HAP-1 (cell line): ENCODE results near the gene MLXIP.

Experiments
- DNase-seq, 2 experiments: peaks; one replicate each; pipeline ENCODE4 v3.0.0-alpha.2; 2016 to 2020; ENCODE audit warnings: low spot score in 2 of 2
- H3K27me3 ChIP-seq: fragments of 250-450 bp; sonication (Bioruptor Pico); 2 replicates; pipeline ENCODE4 v1.5.1; 2020; ENCODE audit warnings: low read depth, mild to moderate bottlenecking, moderate library complexity
- H3K36me3 ChIP-seq: fragments of 250-450 bp; sonication (Bioruptor Pico); replicated peaks from 2 replicates; pipeline ENCODE4 v1.5.1; 2020; ENCODE audit warnings: mild to moderate bottlenecking
- H3K4me1 ChIP-seq: fragments of 250-450 bp; sonication (Bioruptor Pico); 2 replicates; pipeline ENCODE4 v1.5.1; 2020; ENCODE audit warnings: mild to moderate bottlenecking
- H3K4me3 ChIP-seq: fragments of 250-450 bp; sonication (Bioruptor Pico); 2 replicates; pipeline ENCODE4 v1.5.1; 2020; ENCODE audit warnings: mild to moderate bottlenecking, moderate library complexity
- H3K9me3 ChIP-seq: fragments of 250-450 bp; sonication (Bioruptor Pico); 2 replicates; pipeline ENCODE4 v1.5.1; 2020; ENCODE audit warnings: mild to moderate bottlenecking, moderate library complexity
- in situ Hi-C: fragments of 300-500 bp; cut with MboI; formaldehyde crosslinking; loops from 3 replicates; pipeline ENCODE4 v1.14.3; 2020; ENCODE audit warnings: low sequenced_read_pairs, inconsistent platforms, mixed read lengths

MLXIP gene

DNA sequence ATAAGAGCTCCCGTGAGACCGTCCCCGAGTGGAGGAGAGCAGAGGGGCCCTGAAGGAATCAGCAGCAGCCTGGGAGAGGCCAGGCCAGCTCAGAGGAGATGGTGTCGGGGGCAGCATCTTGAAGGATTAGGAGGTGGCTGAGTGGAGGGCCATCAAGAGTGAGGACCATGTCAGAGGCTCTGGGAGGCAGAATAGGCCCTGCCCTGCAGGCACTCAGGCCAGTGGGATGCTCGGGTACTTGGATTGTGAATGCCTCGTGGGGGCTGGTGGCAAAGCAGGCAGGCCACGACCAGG lies 47.7 kb downstream of the MLXIP start:
- peaks cover 26% of the 10 kb centered on the region for H3K36me3 ChIP-seq
- H3K4me1 ChIP-seq: peaks cover 3% of the 10 kb centered on the region; the same call in 1 of the 2 replicates
- no peaks in the 10 kb centered on the region for H3K27me3 ChIP-seq
- no peak for DNase-seq
- in situ Hi-C loops: loop anchor here (10.0 kb wide), 1 partner anchor 211 kb away; the partner anchor contains the start of gene CFAP251
- H3K9me3 ChIP-seq: no peaks in the 10 kb centered on the region
- no peak overlapping the region for H3K4me3 ChIP-seq

DNA sequence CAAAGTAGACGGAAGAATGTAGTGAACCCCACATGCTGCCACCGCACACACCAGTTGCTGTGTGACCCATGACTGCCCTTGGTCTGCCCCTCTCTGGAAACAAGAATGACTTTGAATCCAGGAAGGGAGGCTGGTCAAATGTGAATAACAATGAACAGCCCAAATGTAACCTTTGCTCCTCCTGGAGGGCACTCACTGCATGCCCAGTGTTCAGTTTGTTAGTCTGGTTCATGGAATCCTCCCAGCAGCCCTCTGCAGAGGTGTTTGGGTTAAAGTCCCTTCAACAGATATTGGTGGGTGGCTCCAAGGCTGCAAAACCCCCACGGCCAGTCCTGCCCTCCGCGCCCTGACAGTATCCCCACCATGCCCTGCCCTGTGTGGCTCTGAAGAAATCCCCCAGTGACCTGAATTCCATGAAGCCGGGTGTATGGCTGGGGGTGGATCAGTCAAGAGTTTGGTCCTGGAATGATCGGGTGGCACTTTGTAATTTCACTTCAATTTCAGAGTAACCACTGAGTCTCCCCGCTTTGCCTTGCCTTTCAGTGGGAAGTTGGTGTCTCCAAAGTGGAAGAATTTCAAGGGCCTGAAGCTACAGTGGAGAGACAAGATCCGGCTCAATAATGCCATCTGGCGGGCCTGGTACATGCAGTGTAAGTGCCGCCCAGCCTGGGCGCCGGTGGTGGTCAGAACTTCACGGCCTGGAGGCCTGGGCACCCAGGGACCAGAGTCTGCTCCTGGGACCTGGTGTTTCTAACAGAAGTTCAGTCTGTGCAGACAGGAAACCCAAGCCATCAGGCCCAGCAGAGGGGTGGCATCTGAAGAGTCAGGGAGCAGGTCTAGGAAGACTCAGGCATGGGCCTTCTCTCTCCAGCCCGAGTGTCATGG lies 48.4 kb downstream of the MLXIP start:
- Histone ChIP-seq H3K4me3 (no peak overlapping the region), H3K9me3 (no peaks in the 10 kb centered on the region), H3K27me3 (no peaks in the 10 kb centered on the region), H3K36me3 (peaks cover 27% of the 10 kb centered on the region), H3K4me1 (peaks cover 3% of the 10 kb centered on the region; the same call in 1 of the 2 replicates)
- in situ Hi-C loops: loop anchor here (10.0 kb wide), 1 partner anchor 212 kb away; the partner anchor contains the start of gene CFAP251
- no peak for DNase-seq

DNA sequence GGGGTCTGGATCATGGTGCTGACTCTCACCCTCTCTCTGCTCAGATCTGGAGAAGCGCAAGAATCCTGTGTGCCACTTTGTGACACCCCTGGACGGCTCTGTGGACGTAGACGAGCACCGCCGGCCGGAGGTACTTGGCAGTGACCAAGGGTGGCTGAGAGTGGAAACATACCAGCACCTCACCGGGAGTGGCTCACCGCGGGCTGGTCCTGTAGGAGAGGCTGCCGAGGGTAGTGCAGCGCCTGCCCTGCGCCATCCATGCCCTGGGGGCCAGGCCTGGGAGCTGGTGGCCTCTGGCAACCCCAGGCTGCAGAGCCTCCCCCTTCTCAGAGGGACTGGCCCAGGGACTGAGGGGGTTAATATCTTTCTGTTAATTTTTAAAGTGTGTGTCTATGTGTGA lies 49.3 kb downstream of the MLXIP start:
- no peak for DNase-seq
- H3K36me3 ChIP-seq: peaks cover 35% of the 10 kb centered on the region
- in situ Hi-C loops: loop anchor here (10.0 kb wide), 1 partner anchor 213 kb away; the partner anchor contains the start of gene CFAP251
- H3K27me3 ChIP-seq: no peaks in the 10 kb centered on the region
- no peaks in the 10 kb centered on the region for H3K9me3 ChIP-seq
- H3K4me3 ChIP-seq: no peak overlapping the region
- H3K4me1 ChIP-seq: peaks cover 3% of the 10 kb centered on the region; the same call in 1 of the 2 replicates

DNA sequence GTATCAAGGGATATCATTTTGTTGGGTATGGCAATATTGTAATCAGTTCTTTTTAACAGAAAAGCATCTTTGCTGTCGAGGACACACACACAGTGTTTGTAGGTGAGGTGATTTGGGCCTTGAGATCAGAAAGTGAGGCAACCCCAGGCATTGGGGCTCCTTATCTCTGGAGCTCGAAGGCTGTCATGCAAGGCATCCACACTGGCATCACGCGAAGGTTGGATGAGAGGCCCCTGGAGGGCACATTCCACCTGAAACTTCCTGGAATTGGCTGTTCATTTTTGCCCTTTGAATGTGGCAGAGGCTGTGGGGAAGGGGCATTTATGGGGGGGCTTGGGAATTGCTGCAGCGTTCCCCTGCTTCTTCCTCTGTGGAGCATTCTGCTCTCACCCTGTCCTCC lies 49.9 kb downstream of the MLXIP start:
- Histone ChIP-seq H3K27me3 (no peaks in the 10 kb centered on the region), H3K36me3 (peaks cover 39% of the 10 kb centered on the region), H3K4me3 (no peak overlapping the region), H3K4me1 (no peaks in the 10 kb centered on the region), H3K9me3 (no peaks in the 10 kb centered on the region)
- in situ Hi-C loops: loop anchor here (10.0 kb wide), 1 partner anchor 214 kb away; the partner anchor contains the start of gene CFAP251
- no peak for DNase-seq

DNA sequence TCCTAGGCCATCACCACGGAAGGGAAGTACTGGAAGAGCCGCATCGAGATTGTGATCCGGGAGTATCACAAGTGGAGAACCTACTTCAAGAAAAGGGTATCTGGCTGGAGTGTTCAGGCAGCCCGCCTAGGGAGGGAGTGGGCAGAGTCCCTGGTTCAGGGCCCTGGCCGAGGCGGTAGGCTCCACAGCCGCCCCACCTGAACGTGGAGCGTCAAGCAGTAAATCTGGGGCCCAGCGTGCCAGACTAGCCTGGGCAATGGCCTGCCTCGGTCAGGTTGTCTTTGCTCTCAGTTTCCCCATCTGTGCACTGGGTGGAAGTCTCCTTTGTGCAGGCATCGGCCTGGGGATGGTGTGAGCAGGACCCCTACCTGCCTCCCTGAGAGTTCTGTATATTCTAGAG lies 50.6 kb downstream of the MLXIP start:
- Histone ChIP-seq H3K9me3 (no peaks in the 10 kb centered on the region), H3K27me3 (no peaks in the 10 kb centered on the region), H3K36me3 (peaks cover 41% of the 10 kb centered on the region), H3K4me1 (no peaks in the 10 kb centered on the region), H3K4me3 (no peak overlapping the region)
- in situ Hi-C loops: loop anchor here (10.0 kb wide), 1 partner anchor 214 kb away; the partner anchor contains the start of gene CFAP251
- no peak for DNase-seq

DNA sequence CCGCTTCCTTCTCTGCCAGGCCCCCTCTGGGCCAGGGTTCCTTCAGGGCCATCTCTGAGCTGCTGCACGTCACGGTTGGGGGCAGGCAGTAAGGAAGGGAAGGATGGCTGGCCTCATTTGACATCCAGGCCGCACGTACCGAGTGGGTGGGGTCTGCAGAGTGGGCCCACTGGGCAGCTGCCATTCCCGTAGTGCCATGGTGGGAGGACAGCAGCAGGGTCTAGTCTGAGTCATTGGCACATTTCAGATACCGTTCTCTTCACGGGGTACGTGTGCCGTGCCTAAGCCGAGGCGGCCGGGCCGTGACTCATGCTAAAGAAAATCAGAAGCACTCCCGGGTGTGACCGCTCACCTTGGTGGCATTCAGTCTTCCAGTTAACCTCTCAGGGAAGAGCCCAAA lies 51.6 kb downstream of the MLXIP start:
- Histone ChIP-seq H3K27me3 (no peaks in the 10 kb centered on the region), H3K4me3 (no peak overlapping the region), H3K4me1 (no peaks in the 10 kb centered on the region), H3K9me3 (no peaks in the 10 kb centered on the region), H3K36me3 (peaks cover 45% of the 10 kb centered on the region)
- in situ Hi-C loops: no loop called here
- DNase-seq: no peak

DNA sequence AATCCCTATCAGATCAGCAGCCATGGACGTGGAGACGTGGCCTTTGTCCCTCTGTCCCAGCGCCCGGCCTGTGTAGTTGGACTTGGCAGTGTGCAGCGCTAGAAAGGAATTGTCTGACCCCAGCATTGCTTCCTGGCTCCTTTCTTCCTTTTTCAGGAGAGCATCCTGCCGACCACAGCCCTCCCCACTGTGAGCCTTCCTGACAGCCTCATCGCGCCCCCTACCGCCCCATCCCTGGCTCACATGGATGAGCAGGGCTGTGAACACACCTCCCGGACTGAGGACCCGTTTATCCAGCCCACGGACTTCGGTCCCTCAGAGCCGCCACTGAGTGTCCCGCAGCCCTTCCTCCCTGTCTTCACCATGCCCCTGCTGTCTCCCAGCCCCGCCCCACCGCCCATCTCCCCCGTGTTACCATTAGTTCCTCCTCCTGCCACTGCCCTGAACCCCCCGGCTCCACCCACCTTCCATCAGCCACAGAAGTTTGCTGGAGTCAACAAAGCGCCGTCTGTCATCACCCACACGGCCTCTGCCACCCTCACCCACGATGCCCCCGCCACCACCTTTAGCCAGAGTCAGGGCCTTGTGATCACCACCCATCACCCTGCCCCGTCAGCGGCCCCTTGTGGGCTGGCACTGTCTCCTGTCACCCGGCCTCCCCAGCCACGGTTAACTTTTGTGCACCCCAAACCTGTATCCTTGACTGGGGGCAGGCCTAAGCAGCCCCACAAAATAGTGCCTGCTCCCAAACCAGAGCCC lies 54.8 kb downstream of the MLXIP start:
- H3K36me3 ChIP-seq: peaks cover 42% of the 10 kb centered on the region
- no peak for DNase-seq
- H3K4me3 ChIP-seq: no peak overlapping the region
- no peaks in the 10 kb centered on the region for H3K4me1 ChIP-seq
- in situ Hi-C loops: no loop called here
- H3K9me3 ChIP-seq: no peaks in the 10 kb centered on the region
- no peaks in the 10 kb centered on the region for H3K27me3 ChIP-seq

DNA sequence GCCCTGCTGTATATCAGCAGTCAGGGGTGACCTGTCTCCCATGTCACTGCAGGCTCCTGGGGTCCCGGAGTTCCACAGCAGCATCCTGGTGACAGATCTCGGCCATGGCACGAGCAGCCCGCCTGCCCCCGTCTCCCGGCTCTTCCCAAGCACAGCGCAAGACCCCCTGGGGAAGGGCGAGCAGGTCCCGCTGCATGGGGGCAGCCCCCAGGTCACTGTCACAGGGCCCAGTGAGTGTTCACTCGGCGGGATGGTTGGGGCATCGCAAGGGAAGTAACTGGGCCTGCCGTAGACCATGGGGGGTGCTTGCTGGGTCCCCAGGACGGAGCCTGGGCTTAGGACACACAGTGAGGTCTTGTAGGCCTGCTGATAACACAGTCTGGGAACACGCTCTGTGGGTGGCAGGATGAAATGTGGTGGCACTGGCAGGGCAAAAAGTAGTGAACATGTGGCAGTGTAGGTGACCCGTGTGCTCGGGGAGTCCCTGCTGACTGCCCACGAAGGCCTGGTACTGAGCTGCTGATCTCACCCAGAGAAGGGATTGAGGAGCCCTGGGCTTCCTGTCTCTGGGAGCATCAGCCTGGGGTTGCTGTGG lies 57.0 kb downstream of the MLXIP start:
- DNase-seq: no peak
- H3K36me3 ChIP-seq: peaks cover 27% of the 10 kb centered on the region
- in situ Hi-C loops: no loop called here
- H3K4me3 ChIP-seq: no peak overlapping the region
- H3K27me3 ChIP-seq: no peaks in the 10 kb centered on the region
- no peaks in the 10 kb centered on the region for H3K4me1 ChIP-seq
- no peaks in the 10 kb centered on the region for H3K9me3 ChIP-seq

DNA sequence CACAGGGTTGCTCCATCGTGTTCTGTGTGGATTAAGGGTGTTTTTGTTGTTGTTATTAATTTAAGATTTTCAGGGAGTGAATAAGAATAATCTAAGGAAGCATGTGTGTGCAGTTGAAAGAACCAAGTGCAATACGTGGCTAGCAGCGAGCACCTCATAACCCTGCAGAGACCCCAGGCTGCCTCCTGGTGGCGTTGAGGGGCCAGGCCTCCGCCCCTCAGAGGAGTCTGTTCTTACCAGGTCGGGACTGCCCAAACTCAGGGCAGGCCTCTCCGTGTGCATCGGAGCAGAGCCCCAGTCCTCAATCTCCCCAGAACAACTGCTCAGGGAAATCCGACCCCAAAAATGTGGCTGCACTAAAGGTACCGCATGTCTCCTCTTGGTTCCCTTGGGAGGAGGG lies 58.7 kb downstream of the MLXIP start:
- Histone ChIP-seq H3K9me3 (no peaks in the 10 kb centered on the region), H3K4me3 (no peak overlapping the region), H3K27me3 (no peaks in the 10 kb centered on the region), H3K4me1 (no peaks in the 10 kb centered on the region), H3K36me3 (peaks cover 32% of the 10 kb centered on the region)
- peak in 1 of 2 experiments; percentile 34 for DNase-seq
- in situ Hi-C loops: no loop called here

DNA sequence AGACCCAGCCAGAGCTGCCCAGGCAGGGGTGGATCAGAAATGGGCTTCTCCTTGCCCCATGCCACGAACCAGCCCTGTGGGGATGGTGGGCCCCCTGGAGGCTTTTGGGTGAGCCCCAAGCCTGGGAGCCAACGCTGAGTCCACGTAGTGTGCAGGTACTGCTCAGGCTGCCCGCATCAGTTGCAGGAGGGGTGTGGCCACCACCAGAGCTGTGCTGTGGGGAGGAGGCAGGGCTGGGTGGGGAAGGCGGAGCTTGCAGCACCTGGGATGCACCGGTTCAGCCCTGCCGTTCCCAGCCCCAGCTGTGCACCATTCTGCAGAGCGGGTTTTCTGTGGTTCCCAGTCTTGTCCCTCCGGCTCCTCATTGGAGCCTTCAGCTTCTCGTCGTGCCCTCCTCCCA lies 59.1 kb downstream of the MLXIP start:
- Histone ChIP-seq H3K4me3 (no peak overlapping the region), H3K9me3 (no peaks in the 10 kb centered on the region), H3K36me3 (peaks cover 32% of the 10 kb centered on the region), H3K4me1 (no peaks in the 10 kb centered on the region), H3K27me3 (no peaks in the 10 kb centered on the region)
- in situ Hi-C loops: no loop called here
- no peak for DNase-seq

DNA sequence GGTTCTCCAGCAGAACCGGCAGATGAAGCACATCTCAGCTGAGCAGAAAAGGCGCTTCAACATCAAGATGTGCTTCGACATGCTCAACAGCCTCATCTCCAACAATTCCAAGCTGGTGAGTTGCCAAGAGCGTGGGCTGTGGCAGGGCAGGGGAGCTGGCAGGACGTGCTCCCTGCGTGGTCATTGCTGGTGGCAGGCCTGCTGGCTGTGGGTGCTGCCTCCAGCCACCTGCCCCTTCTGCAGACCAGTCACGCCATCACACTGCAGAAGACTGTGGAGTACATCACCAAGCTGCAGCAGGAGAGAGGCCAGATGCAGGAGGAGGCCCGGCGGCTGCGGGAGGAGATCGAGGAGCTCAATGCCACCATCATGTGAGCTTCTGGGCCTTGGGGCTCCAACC lies 59.6 kb downstream of the MLXIP start:
- H3K27me3 ChIP-seq: no peaks in the 10 kb centered on the region
- H3K4me3 ChIP-seq: no peak overlapping the region
- in situ Hi-C loops: no loop called here
- no peaks in the 10 kb centered on the region for H3K4me1 ChIP-seq
- H3K9me3 ChIP-seq: no peaks in the 10 kb centered on the region
- H3K36me3 ChIP-seq: peaks cover 31% of the 10 kb centered on the region
- no peak for DNase-seq

DNA sequence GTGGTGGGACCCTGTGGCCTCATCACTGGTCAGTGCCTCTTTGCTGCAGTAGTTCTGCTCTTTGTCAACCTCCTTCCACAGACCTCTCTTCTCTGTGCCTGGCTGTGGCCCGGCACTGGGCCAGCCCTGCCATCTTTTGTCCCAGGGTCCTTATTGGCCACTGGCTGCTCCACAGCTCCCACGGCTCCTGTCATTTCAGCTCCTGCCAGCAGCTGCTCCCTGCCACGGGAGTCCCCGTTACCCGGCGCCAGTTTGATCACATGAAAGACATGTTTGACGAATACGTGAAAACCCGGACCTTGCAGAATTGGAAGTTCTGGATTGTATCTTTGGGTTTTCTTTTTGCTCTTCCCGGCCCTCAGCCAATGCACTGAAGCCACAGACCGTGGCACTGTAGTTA lies 60.1 kb downstream of the MLXIP start:
- H3K4me3 ChIP-seq: no peak overlapping the region
- in situ Hi-C loops: no loop called here
- DNase-seq: no peak
- peaks cover 29% of the 10 kb centered on the region for H3K36me3 ChIP-seq
- H3K4me1 ChIP-seq: no peaks in the 10 kb centered on the region
- no peaks in the 10 kb centered on the region for H3K27me3 ChIP-seq
- no peaks in the 10 kb centered on the region for H3K9me3 ChIP-seq

DNA sequence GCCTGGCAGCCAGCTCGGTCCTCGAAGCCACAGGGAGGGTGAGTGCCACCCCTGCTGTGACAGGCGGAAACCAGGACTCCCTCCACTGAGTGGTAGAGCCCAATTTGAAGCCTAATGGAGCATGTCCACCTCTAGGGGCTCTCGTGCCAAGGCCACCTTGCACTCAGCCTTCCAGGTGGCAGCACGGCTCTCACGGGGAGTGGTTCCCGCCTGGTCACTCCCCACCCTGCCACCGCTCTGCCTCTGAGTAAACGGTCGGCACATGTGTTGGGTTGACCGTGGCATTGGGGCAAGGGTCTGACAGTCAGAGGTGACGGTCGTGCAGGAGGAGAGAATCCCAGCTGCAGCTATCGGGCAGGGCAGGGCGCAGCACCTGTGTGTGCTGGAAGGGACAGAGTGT lies 60.7 kb downstream of the MLXIP start:
- Histone ChIP-seq H3K4me3 (no peak overlapping the region), H3K27me3 (no peaks in the 10 kb centered on the region), H3K9me3 (no peaks in the 10 kb centered on the region), H3K4me1 (no peaks in the 10 kb centered on the region), H3K36me3 (peaks cover 30% of the 10 kb centered on the region)
- in situ Hi-C loops: no loop called here
- no peak for DNase-seq

DNA sequence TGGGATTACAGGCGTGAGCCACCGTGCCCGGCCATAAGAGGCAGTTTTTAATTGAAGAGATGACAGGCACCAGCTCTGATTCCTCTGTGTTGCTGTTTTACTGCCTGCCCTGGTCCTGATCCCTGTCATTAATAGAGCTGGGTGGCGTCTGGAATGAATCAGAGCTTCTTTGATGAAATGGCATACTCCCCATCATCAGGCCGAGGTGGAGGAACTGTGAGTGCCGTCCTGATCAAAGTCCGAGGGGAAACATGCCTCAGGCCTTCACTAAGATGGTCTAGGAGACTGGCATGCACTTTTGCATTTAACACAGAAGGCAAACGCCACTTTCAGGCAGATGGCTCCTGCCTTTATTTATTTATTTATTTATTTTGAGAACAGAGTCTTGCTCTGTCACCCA lies 61.4 kb downstream of the MLXIP start:
- H3K4me3 ChIP-seq: no peak overlapping the region
- no peaks in the 10 kb centered on the region for H3K9me3 ChIP-seq
- no peak for DNase-seq
- no peaks in the 10 kb centered on the region for H3K4me1 ChIP-seq
- H3K27me3 ChIP-seq: no peaks in the 10 kb centered on the region
- H3K36me3 ChIP-seq: peaks cover 29% of the 10 kb centered on the region
- in situ Hi-C loops: no loop called here
